Neuronal stem cell (in vitro differentiated cells): ENCODE results near the gene IFITM1.

Experiments used
- DNase-seq: peaks from one replicate; pipeline ENCODE4 v3.0.0-alpha.2; 2013; ENCODE audit warnings: low spot score
- H2AFZ ChIP-seq: one replicate; pipeline ENCODE4 v1.6.1; 2013; ENCODE audit warnings: mild to moderate bottlenecking, low read length, inconsistent platforms
- H2AK5ac ChIP-seq: 2 replicates; pipeline ENCODE4 v1.6.1; 2013; ENCODE audit warnings: low read depth, mild to moderate bottlenecking, inconsistent platforms, low read length, moderate library complexity, mixed read lengths
- H2BK120ac ChIP-seq: 2 replicates; pipeline ENCODE4 v1.6.1; 2013; ENCODE audit warnings: low read depth, mild to moderate bottlenecking, inconsistent platforms, low read length, moderate library complexity, mixed read lengths
- H2BK12ac ChIP-seq: one replicate; pipeline ENCODE4 v1.6.1; 2013; ENCODE audit warnings: low read length, inconsistent platforms
- H2BK15ac ChIP-seq: 2 replicates; pipeline ENCODE4 v1.6.1; 2013; ENCODE audit warnings: mild to moderate bottlenecking, low read length, inconsistent platforms, mixed read lengths
- H2BK5ac ChIP-seq: one replicate; pipeline ENCODE4 v1.6.1; 2013; ENCODE audit warnings: inconsistent platforms, mild to moderate bottlenecking, low read length, moderate library complexity
- H3K14ac ChIP-seq: one replicate; pipeline ENCODE4 v1.6.1; 2013; ENCODE audit warnings: low read length, inconsistent platforms
- H3K18ac ChIP-seq: 2 replicates; pipeline ENCODE4 v1.6.1; 2013; ENCODE audit warnings: low read length, inconsistent platforms
- H3K23ac ChIP-seq: 2 replicates; pipeline ENCODE4 v1.6.1; 2013; ENCODE audit warnings: low read depth, mild to moderate bottlenecking, mixed read lengths, low read length, inconsistent platforms; ENCODE audit not compliant: poor library complexity
- H3K27ac ChIP-seq: replicated peaks from 3 replicates; pipeline ENCODE4 v1.5.1; 2013; ENCODE audit warnings: low read length, inconsistent platforms
- H3K27me3 ChIP-seq, 3 experiments: 2 replicates each; pipeline ENCODE4 v1.6.1; 2013; ENCODE audit warnings: low read length in 3 of 3, mild to moderate bottlenecking in 2 of 3, inconsistent platforms in 1 of 3, low read depth in 1 of 3, mixed read lengths in 1 of 3, moderate library complexity in 1 of 3; ENCODE audit not compliant: control insufficient read depth in 3 of 3, insufficient read depth in 3 of 3
- H3K36me3 ChIP-seq, 2 donors: replicated peaks in 1 of 2; 2 replicates each; pipeline ENCODE4 v1.6.1; 2013; ENCODE audit warnings: low read length in 2 of 2; ENCODE audit not compliant: control insufficient read depth in 2 of 2, insufficient read depth in 2 of 2
- H3K4ac ChIP-seq: 2 replicates; pipeline ENCODE4 v1.6.1; 2013; ENCODE audit warnings: inconsistent platforms, mild to moderate bottlenecking, low read length, moderate library complexity
- H3K4me1 ChIP-seq, 2 donors: 1 replicate in 1 of 2; 2 replicates in 1 of 2; pipeline ENCODE4 v1.6.1; 2013; ENCODE audit warnings: low read length in 2 of 2, low read depth in 1 of 2; ENCODE audit not compliant: control insufficient read depth in 2 of 2, insufficient read depth in 1 of 2
- H3K4me2 ChIP-seq: one replicate; pipeline ENCODE4 v1.6.1; 2013; ENCODE audit warnings: mild to moderate bottlenecking, low read length, inconsistent platforms; ENCODE audit not compliant: insufficient read depth, poor library complexity, severe bottlenecking
- H3K4me3 ChIP-seq, 2 donors: 2 replicates each; pipeline ENCODE4 v1.5.1; 2013; ENCODE audit warnings: low read length in 2 of 2, mild to moderate bottlenecking in 2 of 2, inconsistent platforms in 1 of 2, moderate library complexity in 1 of 2
- H3K79me1 ChIP-seq: one replicate; pipeline ENCODE4 v1.6.1; 2013; ENCODE audit warnings: low read depth, mild to moderate bottlenecking, inconsistent platforms, low read length, moderate library complexity
- H3K9ac ChIP-seq: one replicate; pipeline ENCODE4 v1.6.1; 2013; ENCODE audit warnings: mild to moderate bottlenecking, low read depth, low read length, inconsistent platforms; ENCODE audit not compliant: poor library complexity
- H3K9me3 ChIP-seq, 2 donors: replicated peaks in 1 of 2; 2 replicates each; pipeline versions ENCODE3 to v1.6.1; 2013; ENCODE audit warnings: low read length in 2 of 2, mild to moderate bottlenecking in 2 of 2, inconsistent platforms in 1 of 2, low read depth in 1 of 2, mixed read lengths in 1 of 2, moderate library complexity in 1 of 2; ENCODE audit not compliant: control insufficient read depth in 2 of 2, insufficient read depth in 1 of 2
- H4K8ac ChIP-seq: one replicate; pipeline ENCODE4 v1.6.1; 2013; ENCODE audit warnings: low read depth, mild to moderate bottlenecking, inconsistent platforms, low read length, moderate library complexity
- H4K91ac ChIP-seq: one replicate; pipeline ENCODE4 v1.6.1; 2013; ENCODE audit warnings: low read length, low read depth, mild to moderate bottlenecking, inconsistent platforms; ENCODE audit not compliant: poor library complexity
- WGBS, 2 donors: extraction: QIAGEN DNeasy Blood & Tissue Kit; methylation state at CpG; one replicate each; pipeline ENCODE4 v1.1.7; 2013; ENCODE audit warnings: missing lambda C conversion rate in 2 of 2, mixed read lengths in 1 of 2; ENCODE audit not compliant: insufficient read length in 2 of 2, insufficient replicate concordance in 1 of 2; ENCODE audit errors: extremely low coverage in 2 of 2; 5-methylcytosine and 5-hydroxymethylcytosine counted together

The IFITM1 gene

DNA sequence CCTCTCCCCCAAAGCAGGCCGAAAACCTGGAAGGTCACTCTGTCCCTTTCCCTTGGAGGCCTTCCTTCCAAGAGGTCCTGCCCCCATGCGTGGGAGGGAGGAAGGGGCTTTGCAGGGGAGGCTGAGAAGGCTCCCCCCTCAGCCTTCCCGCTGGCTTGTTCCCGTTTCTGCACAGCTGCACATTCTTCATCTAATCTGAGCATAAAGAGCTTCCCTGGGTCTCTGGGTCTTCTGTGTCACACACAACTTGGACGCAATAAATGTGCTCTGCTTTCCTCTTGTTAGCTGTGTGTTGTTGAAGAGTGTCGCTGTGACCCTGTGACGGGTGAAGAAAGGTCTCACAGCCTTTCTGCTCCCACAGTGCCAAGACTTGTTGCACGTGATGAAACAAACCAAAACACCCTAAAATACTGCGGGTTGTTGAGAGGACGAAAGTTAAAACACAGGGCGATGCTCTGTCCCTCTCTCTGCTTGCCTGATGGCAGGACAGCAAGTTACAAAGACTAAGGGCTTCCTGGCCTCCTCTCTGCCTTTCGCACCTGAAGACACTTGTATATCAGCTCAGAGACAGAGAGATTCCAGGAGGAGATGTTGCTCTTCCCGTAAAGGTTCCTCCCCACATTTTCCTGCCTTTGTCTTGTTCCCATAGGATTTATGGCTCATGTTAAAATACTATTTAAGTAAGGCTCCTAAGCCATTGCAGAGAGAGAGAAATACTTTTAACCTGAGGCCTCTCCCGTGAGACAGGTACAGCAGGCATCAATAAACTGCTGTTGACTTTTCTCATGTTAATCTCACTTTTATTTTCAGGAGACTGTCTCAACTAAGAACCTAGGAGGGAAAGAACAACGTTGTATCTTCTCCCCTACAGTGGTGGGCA is 22.2 kb downstream of the IFITM1 start:
- Histone ChIP-seq H3K79me1 (no peaks in the 10 kb centered on the region), H3K27ac (peak overlapping the region; percentile 89), H2BK5ac (no peak overlapping the region), H3K23ac (no peak overlapping the region), H3K27me3 (no peaks in the 10 kb centered on the region), H2BK12ac (no peak overlapping the region), H4K91ac (peak overlapping the region; percentile 87), H3K4me3 (no peak overlapping the region), H2BK15ac (peak overlapping the region; percentile 22), H3K9me3 (peaks cover 3 to 18% of the 10 kb centered on the region in 2 donors), H3K36me3 (no peaks in the 10 kb centered on the region), H3K9ac (no peak overlapping the region), H2AFZ (no peak overlapping the region), H3K4me1 (peaks cover 27 to 39% of the 10 kb centered on the region in 2 donors), H2BK120ac (no peak overlapping the region), H3K18ac (peak overlapping the region; percentile 95), H3K14ac (no peak overlapping the region), H4K8ac (no peak overlapping the region), H3K4ac (no peak overlapping the region), H2AK5ac (no peak overlapping the region), H3K4me2 (no peak overlapping the region)
- WGBS, 2 donors, result no CpG with 5 or more reads among the region's 15 CpGs
- DNase-seq, result no peak

- Histone ChIP-seq H3K79me1 (no peaks in the 10 kb centered on the region), H2BK12ac (no peak overlapping the region), H3K4me3 (no peak overlapping the region), H3K4me1 (peaks cover 27 to 39% of the 10 kb centered on the region in 2 donors), H3K4ac (no peak overlapping the region), H3K23ac (no peak overlapping the region), H3K36me3 (no peaks in the 10 kb centered on the region), H3K27me3 (no peaks in the 10 kb centered on the region), H2BK120ac (no peak overlapping the region), H2AFZ (no peak overlapping the region), H2BK5ac (no peak overlapping the region), H3K14ac (no peak overlapping the region), H3K9me3 (peaks cover 3 to 12% of the 10 kb centered on the region in 2 donors), H3K4me2 (no peak overlapping the region), H3K27ac (peak overlapping the region; percentile 89), H4K91ac (peak overlapping the region; percentile 87), H3K18ac (peak overlapping the region; percentile 69), H4K8ac (no peak overlapping the region), H2AK5ac (no peak overlapping the region), H3K9ac (no peak overlapping the region), H2BK15ac (peak overlapping the region; percentile 22)
- no peak for DNase-seq
- no CpG with 5 or more reads among the region's 4 CpGs for WGBS, 2 donors
Measured at GRCh38 chr11:336659-337198, 22.9 kb downstream of the IFITM1 start.

DNA sequence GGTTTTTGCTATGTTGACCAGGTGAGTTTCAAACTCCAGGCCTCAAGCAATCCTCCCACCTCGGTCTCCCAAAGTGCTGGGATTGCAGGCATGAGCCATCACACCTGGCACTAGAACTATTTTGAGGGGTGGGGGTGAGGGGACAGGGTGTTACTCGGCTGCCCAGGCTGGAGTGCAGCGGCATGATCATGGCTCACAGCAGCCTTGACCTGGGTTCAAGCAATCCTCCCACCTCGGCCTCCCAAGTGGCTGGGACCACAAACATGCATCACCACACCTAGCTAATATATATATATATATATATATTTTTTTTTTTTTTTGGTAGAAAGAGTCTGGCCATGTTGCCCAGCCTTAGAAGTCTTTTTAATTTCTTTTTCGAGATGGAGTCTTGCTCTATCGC is 23.9 kb downstream of the IFITM1 start:
- Histone ChIP-seq H3K9me3 (peaks cover 3 to 7% of the 10 kb centered on the region in 2 donors), H2BK12ac (no peak overlapping the region), H2BK120ac (no peak overlapping the region), H3K27ac (no peak overlapping the region), H3K4me3 (no peak overlapping the region), H3K27me3 (no peaks in the 10 kb centered on the region), H3K4me2 (no peak overlapping the region), H2AFZ (no peak overlapping the region), H2BK15ac (no peak overlapping the region), H3K9ac (no peak overlapping the region), H3K4me1 (peaks cover 27 to 42% of the 10 kb centered on the region in 2 donors), H2AK5ac (no peak overlapping the region), H3K79me1 (no peaks in the 10 kb centered on the region), H3K18ac (no peak overlapping the region), H4K91ac (no peak overlapping the region), H3K36me3 (no peaks in the 10 kb centered on the region), H4K8ac (no peak overlapping the region), H3K4ac (no peak overlapping the region), H3K14ac (no peak overlapping the region), H2BK5ac (peak overlapping the region; percentile 54), H3K23ac (no peak overlapping the region)
- WGBS, 2 donors, result no CpG with 5 or more reads among the region's 6 CpGs
- DNase-seq, result no peak

GRCh38 chr11:339963-340362 is 26.1 kb downstream of the IFITM1 start:
- H3K27ac ChIP-seq, result no peak overlapping the region
- no peak overlapping the region for H4K8ac ChIP-seq
- no peak overlapping the region for H2BK12ac ChIP-seq
- H2BK5ac ChIP-seq, result no peak overlapping the region
- H3K9me3 ChIP-seq, result no peaks in the 10 kb centered on the region
- H2BK120ac ChIP-seq, result no peak overlapping the region
- H3K79me1 ChIP-seq, result no peaks in the 10 kb centered on the region
- no peak overlapping the region for H3K18ac ChIP-seq
- H3K14ac ChIP-seq, result no peak overlapping the region
- H2BK15ac ChIP-seq, result no peak overlapping the region
- H3K4me3 ChIP-seq, result no peak overlapping the region
- H3K4me2 ChIP-seq, result no peak overlapping the region
- peaks cover 15 to 29% of the 10 kb centered on the region in 2 donors for H3K4me1 ChIP-seq
- no peak overlapping the region for H3K23ac ChIP-seq
- H3K9ac ChIP-seq, result no peak overlapping the region
- no peak overlapping the region for H2AK5ac ChIP-seq
- no peak for DNase-seq
- WGBS, 2 donors, result no CpG with 5 or more reads among the region's 2 CpGs
- H3K36me3 ChIP-seq, result no peaks in the 10 kb centered on the region
- H3K4ac ChIP-seq, result no peak overlapping the region
- H2AFZ ChIP-seq, result no peak overlapping the region
- no peaks in the 10 kb centered on the region for H3K27me3 ChIP-seq
- no peak overlapping the region for H4K91ac ChIP-seq
